HG03066 (cell line): ENCODE results near the gene CCDC88A.
A peak's percentile ranks its signal among the peaks of the same experiment; 100 is the strongest.

ENCODE experiments used
- ATAC-seq: cut with Tn5 transposase; IDR thresholded peaks from one replicate; pipeline ENCODE4 v1.9.1; 2021; ENCODE audit warnings: low read depth; ENCODE audit not compliant: unreplicated experiment

The CCDC88A gene

GRCh38 chr2:55422876-55423665 lies 3.4 kb upstream of the CCDC88A start:
- no peak for ATAC-seq

- ATAC-seq, result no peak
Observed at GRCh38 chr2:55421326-55421725, 1.7 kb upstream of the CCDC88A start.

DNA sequence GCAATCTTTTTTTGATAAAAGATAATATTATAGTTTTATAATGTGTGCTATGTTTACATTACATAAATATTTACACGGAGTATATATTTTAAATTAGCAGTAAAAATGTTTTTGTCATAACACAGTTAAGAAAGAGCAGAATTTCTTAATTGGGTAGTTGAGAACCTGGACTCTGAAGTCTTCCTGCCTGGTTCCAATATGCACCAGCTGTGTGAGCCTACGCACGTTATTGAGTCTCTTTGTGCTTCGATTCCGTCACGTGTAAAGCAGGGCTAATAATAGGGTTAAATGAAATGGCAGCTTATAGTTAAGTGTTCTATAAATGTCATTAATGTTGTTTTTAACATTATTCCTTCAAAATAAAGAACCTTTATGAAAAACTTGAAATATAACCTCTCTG lies 1.2 kb upstream of the CCDC88A start:
- ATAC-seq, result no peak

GRCh38 chr2:55420439-55420725 lies 726 bp upstream of the CCDC88A start:
- ATAC-seq, result no peak

- peak; percentile 27 for ATAC-seq
Observed at GRCh38 chr2:55419233-55419678, 400 bp downstream of the CCDC88A start.

- ATAC-seq, result no peak
Observed at GRCh38 chr2:55418512-55419232, 984 bp downstream of the CCDC88A start.

DNA sequence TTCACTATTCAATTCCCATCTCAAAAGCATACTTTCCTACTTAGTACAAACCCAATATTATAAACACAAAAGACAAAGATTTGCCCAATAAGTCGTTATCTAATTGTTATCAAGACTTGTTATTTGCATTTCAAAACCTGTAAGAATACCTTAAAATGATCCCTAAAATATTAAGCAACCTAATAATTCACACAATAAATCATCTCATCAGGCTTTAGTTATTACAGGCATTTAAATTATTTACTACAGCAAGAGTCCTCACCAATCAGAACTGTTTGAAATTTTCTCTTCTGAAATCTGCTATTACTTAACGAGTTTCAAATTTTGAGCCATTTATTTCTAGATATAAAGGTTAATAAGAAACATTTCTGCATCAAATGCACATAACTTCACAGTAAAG lies 1.6 kb downstream of the CCDC88A start:
- no peak for ATAC-seq

- no peak for ATAC-seq
Observed at GRCh38 chr2:55416786-55417568, 2.7 kb downstream of the CCDC88A start.

DNA sequence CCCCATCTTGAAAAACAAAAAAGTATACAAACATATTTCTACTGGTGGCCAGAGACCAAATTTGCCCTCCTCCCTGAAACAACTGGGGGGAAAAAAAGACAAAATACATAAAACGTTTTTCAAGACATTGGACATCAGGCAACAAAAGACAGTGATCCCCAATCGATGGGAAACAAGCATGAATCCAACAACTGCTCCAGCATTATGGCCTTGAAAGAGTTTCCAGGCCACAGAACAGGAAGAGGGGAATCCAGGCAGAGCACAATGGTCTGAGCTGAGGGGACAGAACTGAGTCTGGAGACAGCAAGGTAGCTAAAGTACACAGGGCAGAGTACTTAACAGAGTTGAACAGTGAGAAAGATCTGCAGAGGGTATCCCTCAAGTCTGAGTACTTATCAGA lies 4.4 kb downstream of the CCDC88A start:
- no peak for ATAC-seq

GRCh38 chr2:55408918-55409868 lies 10.5 kb downstream of the CCDC88A start:
- no peak for ATAC-seq

DNA sequence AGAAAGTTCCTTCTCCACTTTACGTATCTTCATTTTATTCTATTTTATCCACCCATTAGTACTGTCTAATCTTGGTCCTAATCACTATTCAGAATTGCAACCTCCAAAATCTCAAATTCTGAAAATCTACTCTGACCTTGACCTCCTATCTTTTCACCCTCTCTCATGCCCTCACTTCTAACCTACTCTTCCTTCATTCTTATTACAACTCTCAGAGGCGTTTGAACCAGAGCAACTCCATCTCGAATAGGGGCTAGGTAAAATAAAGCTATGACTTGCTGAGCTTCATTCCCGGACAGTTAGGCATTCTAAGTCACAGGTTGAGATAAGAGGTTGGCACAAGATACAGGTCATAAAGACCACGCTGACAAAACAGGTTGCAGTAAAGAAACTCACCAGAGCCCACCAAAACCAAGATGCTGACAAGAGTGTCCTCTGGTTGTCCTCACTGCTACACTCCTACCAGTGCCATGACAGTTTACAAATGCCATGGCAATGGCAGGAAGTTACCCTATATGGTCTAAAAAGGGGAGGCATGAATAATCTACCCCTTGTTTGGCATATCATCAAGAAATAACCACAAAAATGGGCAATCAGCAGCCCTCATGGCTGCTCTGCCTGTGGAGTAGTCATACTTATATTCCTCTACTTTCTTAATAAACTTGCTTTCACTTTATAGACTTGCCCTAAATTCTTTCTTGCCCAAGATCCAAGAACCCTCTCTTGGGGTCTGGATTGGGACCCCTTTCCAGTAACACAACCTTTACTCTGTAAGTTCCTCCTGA lies 11.4 kb downstream of the CCDC88A start:
- no peak for ATAC-seq

DNA sequence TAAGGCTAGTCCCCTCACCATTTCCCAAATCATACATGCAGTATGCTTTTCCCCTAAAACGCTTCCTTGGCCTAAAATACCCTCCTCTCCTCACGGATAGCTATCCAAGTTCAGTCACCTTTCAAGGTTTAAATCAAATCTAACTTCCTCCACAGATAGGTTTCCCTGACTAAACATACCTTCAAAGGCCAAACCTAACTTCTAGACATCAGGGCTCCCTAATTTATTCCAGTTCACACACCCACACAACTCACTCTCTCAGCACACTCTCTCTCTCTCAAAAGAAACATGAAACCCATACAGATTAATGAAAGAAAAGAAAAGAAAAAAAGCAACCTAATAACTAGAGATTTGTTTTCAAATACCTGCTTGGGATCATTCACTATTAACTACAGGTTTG lies 14.5 kb downstream of the CCDC88A start:
- no peak for ATAC-seq

DNA sequence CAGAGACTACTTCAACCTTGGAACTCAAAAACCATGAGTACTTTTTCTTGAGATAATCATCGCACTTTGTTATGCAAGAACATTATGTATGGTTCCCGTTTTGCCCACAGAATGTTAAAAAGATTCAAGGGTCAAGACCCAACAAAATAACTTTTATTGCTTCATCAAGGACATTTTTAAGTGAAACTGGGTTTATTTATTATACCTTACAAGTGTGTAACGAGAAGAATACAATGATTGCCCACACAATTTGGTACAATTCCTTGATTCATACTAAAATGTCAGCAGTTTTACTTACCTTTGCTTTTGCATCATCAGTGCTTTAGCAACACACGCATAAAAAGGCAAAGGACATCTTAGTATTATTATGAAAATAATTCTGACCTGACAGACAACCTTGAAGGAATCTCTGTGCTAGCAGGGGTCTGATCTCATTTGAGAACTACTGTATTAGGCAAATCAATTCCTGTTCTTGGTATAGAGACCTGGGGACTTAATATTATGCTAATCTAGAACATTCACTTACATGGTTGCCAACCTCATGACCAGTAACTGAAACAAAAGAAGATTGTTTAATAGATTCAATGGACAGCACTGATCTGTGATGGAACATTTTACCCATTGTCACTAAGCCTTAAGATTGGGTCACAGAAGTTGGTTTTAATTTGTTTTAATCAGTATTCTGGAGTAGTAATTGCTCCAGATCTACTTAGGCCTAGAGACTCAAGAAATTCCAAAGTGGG lies 16.2 kb downstream of the CCDC88A start:
- ATAC-seq, result no peak

- ATAC-seq, result no peak
Observed at GRCh38 chr2:55401124-55401523, 18.5 kb downstream of the CCDC88A start.

DNA sequence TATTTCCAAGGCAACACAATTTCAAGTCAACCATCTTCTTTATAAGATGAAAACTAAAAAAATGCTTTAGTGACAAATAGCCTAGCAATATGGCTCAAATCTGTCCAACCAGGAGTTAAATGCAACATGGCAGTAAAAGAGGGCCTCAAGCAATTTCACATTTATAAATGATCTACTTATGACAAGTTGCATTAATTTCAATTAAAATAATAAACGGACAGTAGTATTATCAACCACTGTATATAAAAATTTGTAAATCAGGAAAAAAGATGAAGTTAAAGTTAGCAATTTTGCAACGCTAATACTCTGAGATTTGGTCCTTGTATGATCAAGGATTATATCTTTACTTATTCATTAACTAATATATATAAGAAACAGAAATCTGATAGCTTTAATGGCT lies 19.3 kb downstream of the CCDC88A start:
- ATAC-seq, result no peak

DNA sequence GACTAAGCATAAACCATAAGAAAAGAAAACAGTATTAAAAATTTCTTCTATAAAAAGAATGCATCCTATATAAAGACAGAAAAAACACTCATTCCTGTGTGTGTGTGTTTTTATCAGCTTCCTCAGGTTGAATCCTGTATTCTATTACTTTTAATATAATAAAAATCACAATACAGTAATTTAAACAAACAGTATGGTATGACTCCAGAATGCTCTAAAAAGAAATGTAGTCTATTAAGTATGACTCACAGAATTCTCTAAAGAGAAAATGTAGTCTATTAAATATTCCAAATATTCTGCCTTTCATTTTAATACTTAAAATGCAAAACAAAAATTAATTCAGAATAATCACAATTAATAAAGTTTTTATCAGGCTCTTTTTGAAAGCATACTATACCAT lies 19.8 kb downstream of the CCDC88A start:
- no peak for ATAC-seq

- ATAC-seq, result no peak
Observed at GRCh38 chr2:55395724-55396605, 23.7 kb downstream of the CCDC88A start.
